Osteoblast (primary cell): ENCODE results near the gene ABI3BP. TPM values are rescaled to one million over a fixed set of nuclear protein-coding genes. Genes with fewer than 3 reads are reported as not detected.

Source experiments
- DNase-seq: peaks from one replicate; pipeline ENCODE4 v3.0.0; 2011; ENCODE audit warnings: low spot score, mixed read lengths; ENCODE audit not compliant: insufficient read length; ENCODE audit errors: missing footprints
- H2AFZ ChIP-seq: 2 replicates; pipeline ENCODE4 v1.6.0; 2011; ENCODE audit warnings: mild to moderate bottlenecking, low read length
- H3K27ac ChIP-seq: 2 replicates; pipeline ENCODE4 v1.5.1; 2011; ENCODE audit warnings: mild to moderate bottlenecking, low read depth, low read length, moderate library complexity
- H3K27me3 ChIP-seq: 2 replicates; pipeline ENCODE4 v1.6.0; 2012; ENCODE audit warnings: mild to moderate bottlenecking, control low read depth, inconsistent platforms, low read length, moderate library complexity; ENCODE audit not compliant: insufficient read depth
- H3K36me3 ChIP-seq: 2 replicates; pipeline ENCODE4 v1.5.1; 2011; ENCODE audit warnings: mild to moderate bottlenecking, low read length, control low read depth, moderate library complexity; ENCODE audit not compliant: insufficient read depth
- H3K4me1 ChIP-seq: 2 replicates; pipeline ENCODE4 v1.5.1; 2011; ENCODE audit warnings: mild to moderate bottlenecking, low read length, control low read depth, moderate library complexity; ENCODE audit not compliant: insufficient read depth
- H3K4me2 ChIP-seq: 2 replicates; pipeline ENCODE4 v1.6.0; 2011; ENCODE audit warnings: mild to moderate bottlenecking, low read length; ENCODE audit not compliant: insufficient read depth
- H3K4me3 ChIP-seq: fragments of 200-600 bp; sonication (generic); 3 replicates; pipeline ENCODE4 v1.5.1; 2012; ENCODE audit warnings: mild to moderate bottlenecking, low read length, inconsistent platforms; ENCODE audit not compliant: insufficient read depth
- H3K79me2 ChIP-seq: 2 replicates; pipeline ENCODE4 v1.6.0; 2012; ENCODE audit warnings: mild to moderate bottlenecking, low read length, control low read depth, inconsistent platforms; ENCODE audit not compliant: insufficient read depth
- H3K9me3 ChIP-seq: 2 replicates; pipeline ENCODE4 v1.5.1; 2011; ENCODE audit warnings: low read depth, low read length, control low read depth
- H4K20me1 ChIP-seq: 2 replicates; pipeline ENCODE4 v1.6.0; 2012; ENCODE audit warnings: mild to moderate bottlenecking, low read length, control low read depth; ENCODE audit not compliant: insufficient read depth
- CTCF ChIP-seq: IDR thresholded peaks from 2 replicates; pipeline ENCODE4 v1.5.1; 2011; ENCODE audit warnings: mild to moderate bottlenecking, low read depth, low read length, moderate library complexity; ENCODE audit errors: extremely low read depth
- total RNA-seq: library from RNA; depleted of rRNA; stranded (reverse); fragments of >200 nt; gene quantifications from 2 replicates; pipeline ENCODE4 v1.2.3, GENCODE V29; 2012

ABI3BP gene
- total RNA-seq, 1 donor: 130 TPM

GRCh38 chr3:100804631-100805030 is 188.6 kb downstream of the ABI3BP start:
- H3K79me2 ChIP-seq: no peaks in the 10 kb centered on the region
- H3K36me3 ChIP-seq: peaks cover 40% of the 10 kb centered on the region
- H3K4me2 ChIP-seq: no peak overlapping the region
- no peaks in the 10 kb centered on the region for H4K20me1 ChIP-seq
- no peaks in the 10 kb centered on the region for H3K9me3 ChIP-seq
- no peaks in the 10 kb centered on the region for H3K27me3 ChIP-seq
- H3K4me1 ChIP-seq: peaks cover 4% of the 10 kb centered on the region
- H3K27ac ChIP-seq: no peak overlapping the region
- H2AFZ ChIP-seq: no peak overlapping the region
- TF ChIP-seq CTCF: no peak
- no peak for DNase-seq
- no peak overlapping the region for H3K4me3 ChIP-seq

GRCh38 chr3:100803711-100804110 is 189.5 kb downstream of the ABI3BP start:
- no peak for DNase-seq
- no peak overlapping the region for H3K4me2 ChIP-seq
- H3K27ac ChIP-seq: no peak overlapping the region
- no peaks in the 10 kb centered on the region for H3K79me2 ChIP-seq
- no peak overlapping the region for H2AFZ ChIP-seq
- peaks cover 4% of the 10 kb centered on the region for H3K4me1 ChIP-seq
- no peaks in the 10 kb centered on the region for H4K20me1 ChIP-seq
- no peaks in the 10 kb centered on the region for H3K9me3 ChIP-seq
- H3K27me3 ChIP-seq: no peaks in the 10 kb centered on the region
- no peak overlapping the region for H3K4me3 ChIP-seq
- TF ChIP-seq CTCF: no peak
- peaks cover 36% of the 10 kb centered on the region for H3K36me3 ChIP-seq

GRCh38 chr3:100802126-100802525 is 191.1 kb downstream of the ABI3BP start:
- H4K20me1 ChIP-seq: no peaks in the 10 kb centered on the region
- H2AFZ ChIP-seq: no peak overlapping the region
- no peaks in the 10 kb centered on the region for H3K9me3 ChIP-seq
- no peaks in the 10 kb centered on the region for H3K27me3 ChIP-seq
- TF ChIP-seq CTCF: no peak
- peak overlapping the region; percentile 6 for H3K27ac ChIP-seq
- H3K79me2 ChIP-seq: no peaks in the 10 kb centered on the region
- no peak overlapping the region for H3K4me2 ChIP-seq
- no peak overlapping the region for H3K4me3 ChIP-seq
- H3K4me1 ChIP-seq: peaks cover 4% of the 10 kb centered on the region
- peaks cover 28% of the 10 kb centered on the region for H3K36me3 ChIP-seq
- no peak for DNase-seq

- H3K4me2 ChIP-seq: no peak overlapping the region
- no peaks in the 10 kb centered on the region for H3K27me3 ChIP-seq
- H3K79me2 ChIP-seq: no peaks in the 10 kb centered on the region
- H3K4me1 ChIP-seq: peaks cover 4% of the 10 kb centered on the region
- H3K4me3 ChIP-seq: no peak overlapping the region
- H3K36me3 ChIP-seq: peaks cover 15% of the 10 kb centered on the region
- no peaks in the 10 kb centered on the region for H4K20me1 ChIP-seq
- no peaks in the 10 kb centered on the region for H3K9me3 ChIP-seq
- no peak for DNase-seq
- H2AFZ ChIP-seq: no peak overlapping the region
- TF ChIP-seq CTCF: no peak
- peak overlapping the region; percentile 32 for H3K27ac ChIP-seq
These were observed 195.2 kb downstream of the ABI3BP start for GRCh38 chr3:100798012-100798411.
